Measurements from ENCODE around the gene SUPT6H. TPM values are rescaled to one million over a fixed set of nuclear protein-coding genes. Genes with fewer than 3 reads are reported as not detected.
A peak's percentile ranks its signal among the peaks of the same experiment; 100 is the strongest.

Gene SUPT6H
- total and polyA plus RNA-seq, 9 of the 15 experiments (the other 6 are each of a cell fraction or from before 2014, with no cell fraction given) = 1.7 to 77.7 (median 49.2) TPM

DNA sequence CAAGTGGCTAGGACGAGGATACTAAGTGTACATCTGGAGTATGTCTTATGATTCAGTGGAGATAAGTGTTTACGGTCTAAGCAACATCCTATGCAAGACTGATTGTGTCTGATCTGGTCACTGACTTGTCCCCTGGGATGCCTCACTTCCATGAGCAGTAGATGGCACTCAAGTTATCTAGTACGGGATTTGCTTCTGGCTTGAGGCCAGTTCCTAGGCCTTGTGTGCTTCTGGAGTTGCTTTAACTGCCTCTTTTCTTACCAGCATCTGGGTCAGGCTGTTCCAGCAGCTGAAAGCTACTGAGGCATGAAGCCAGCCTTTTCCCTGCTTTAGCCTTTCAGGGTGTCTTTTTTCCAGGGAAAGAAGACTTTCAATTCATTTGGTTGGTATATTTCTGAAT lies 23.0 kb downstream of the SUPT6H start:
- in situ Hi-C loops (cut with MboI) (no loop called here), intact Hi-C loops (cut with micrococcal nuclease) (no loop called here)
- no TSS peak for BruUV-seq (replicated peaks)
- H3K79me2 ChIP-seq (ENCODE audit: control insufficient read depth, insufficient read depth, low read length) = no peaks in the 10 kb centered on the region
- no peaks in the 10 kb centered on the region for H3K27me3 ChIP-seq (ENCODE audit: control insufficient read depth in 2 of 2, insufficient read depth in 2 of 2, low read length in 2 of 2)
- 0 out of 2 replicates have a peak, but pooled peaks have one; percentile 15 for TF ChIP-seq ZFX (CRISPR knock-in tag; IDR thresholded peaks at IDR 0.05)
- no peak for TF ChIP-seq MCM7 (IDR thresholded peaks at IDR 0.05)
- TF ChIP-seq, protein P1, sequence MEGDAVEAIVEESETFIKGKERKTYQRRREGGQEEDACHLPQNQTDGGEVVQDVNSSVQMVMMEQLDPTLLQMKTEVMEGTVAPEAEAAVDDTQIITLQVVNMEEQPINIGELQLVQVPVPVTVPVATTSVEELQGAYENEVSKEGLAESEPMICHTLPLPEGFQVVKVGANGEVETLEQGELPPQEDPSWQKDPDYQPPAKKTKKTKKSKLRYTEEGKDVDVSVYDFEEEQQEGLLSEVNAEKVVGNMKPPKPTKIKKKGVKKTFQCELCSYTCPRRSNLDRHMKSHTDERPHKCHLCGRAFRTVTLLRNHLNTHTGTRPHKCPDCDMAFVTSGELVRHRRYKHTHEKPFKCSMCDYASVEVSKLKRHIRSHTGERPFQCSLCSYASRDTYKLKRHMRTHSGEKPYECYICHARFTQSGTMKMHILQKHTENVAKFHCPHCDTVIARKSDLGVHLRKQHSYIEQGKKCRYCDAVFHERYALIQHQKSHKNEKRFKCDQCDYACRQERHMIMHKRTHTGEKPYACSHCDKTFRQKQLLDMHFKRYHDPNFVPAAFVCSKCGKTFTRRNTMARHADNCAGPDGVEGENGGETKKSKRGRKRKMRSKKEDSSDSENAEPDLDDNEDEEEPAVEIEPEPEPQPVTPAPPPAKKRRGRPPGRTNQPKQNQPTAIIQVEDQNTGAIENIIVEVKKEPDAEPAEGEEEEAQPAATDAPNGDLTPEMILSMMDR (IDR thresholded peaks at IDR 0.05 in 2 of 3, conservative IDR thresholded peaks at IDR 0.05 in 1 of 3; ENCODE audit: insufficient read depth in 2 of 3, low read depth in 1 of 3, low read length in 3 of 3) = peak; percentile 15 to 56 (median 35); a peak in 3 of 6 replicates
- peak in 1 of 2 experiments; percentile 58; a peak in 2 of 4 replicates for TF ChIP-seq RAD21 (CRISPR knock-in tag; conservative IDR thresholded peaks at IDR 0.05 in 1 of 2, IDR thresholded peaks at IDR 0.05 in 1 of 2)
- no peak for TF ChIP-seq CEBPG (CRISPR knock-in tag; IDR thresholded peaks at IDR 0.05)
- no peak for TF ChIP-seq CEBPG (tag; conservative IDR thresholded peaks at IDR 0.05 in 1 of 2, IDR thresholded peaks at IDR 0.05 in 1 of 2)
- no peak for TF ChIP-seq ZC3H4 (CRISPR knock-in tag; IDR thresholded peaks at IDR 0.05; ENCODE audit: borderline replicate concordance)
- TF ChIP-seq NFIC (IDR thresholded peaks at IDR 0.05) = peak; percentile 97
- 0 out of 2 replicates have a peak, but pooled peaks have one; percentile 13 for TF ChIP-seq SMC3 (conservative IDR thresholded peaks at IDR 0.05; ENCODE audit: insufficient read depth, low read depth, low read length)
- TF ChIP-seq ZNF175 (CRISPR knock-in tag; IDR thresholded peaks at IDR 0.05; ENCODE audit: low read depth) = no peak
- CTCF ChIA-PET (ENCODE audit: low intra/inter-chr PET ratio) = interaction anchor here (0.7 kb wide), 1 partner anchor 432 kb away, joined by 4 read pairs; no protein-coding TSS in a partner anchor
- H3K9me3 ChIP-seq (replicated peaks; ENCODE audit: control insufficient read depth, insufficient read depth, low read depth, low read length) = no peaks in the 10 kb centered on the region
- FAIRE-seq (peak; percentile 81), ATAC-seq (peak; percentile 54; the same call in 2 of the 3 replicates), DNase-seq (ENCODE audit: extremely low read depth in 1 of 4, low spot score in 3 of 4) (peak in 2 of 4 experiments; percentile 44 to 61)
- peaks cover 95% of the 10 kb centered on the region for H3K36me3 ChIP-seq (ENCODE audit: control insufficient read depth, insufficient read depth, low read length)
- H3K27ac ChIP-seq (ENCODE audit: extremely low read depth, low read depth, low read length) = no peak overlapping the region
- H3K9me1 ChIP-seq (ENCODE audit: control insufficient read depth, insufficient read depth, low read length) = no peaks in the 10 kb centered on the region
- no peaks in the 10 kb centered on the region for H3K4me1 ChIP-seq (replicated peaks in 1 of 2; ENCODE audit: control insufficient read depth in 2 of 2, insufficient read depth in 2 of 2, low read length in 2 of 2)
- no peak overlapping the region for H2AFZ ChIP-seq (ENCODE audit: low read depth, low read length)
- no peaks in the 10 kb centered on the region for H4K20me1 ChIP-seq (replicated peaks; ENCODE audit: control insufficient read depth, insufficient read depth, low read length)
- no peak overlapping the region for H3K4me2 ChIP-seq (ENCODE audit: insufficient read depth, low read length)
- 55% methylated on average over 3 of the region's 3 CpGs for WGBS (ENCODE audit: insufficient coverage, low coverage, missing lambda C conversion rate)
- POLR2A ChIA-PET = no interaction called here
- H3K4me3 ChIP-seq = no peak overlapping the region
- H3K9ac ChIP-seq (ENCODE audit: insufficient read depth in 1 of 2, low read depth in 2 of 2, low read length in 2 of 2) = no peak overlapping the region

Data from K562 (cell line).